Stimulated activated CD8-positive, alpha-beta memory T cell treated with anti-CD3 and anti-CD28 coated beads, Interleukin-2, amount 100 ng/mL, for 48 hours (primary cell): ENCODE results near the gene TAS2R40.
"Not testable (repeated sequence)": the region's sequence is repeated elsewhere in the genome, so short reads cannot be mapped to it uniquely, and the experiment has no call there.

Experiments used
- DNase-seq, 2 donors: peaks; one replicate each; pipeline ENCODE4 v3.0.0-alpha.2; 2020; ENCODE audit warnings: low read depth in 2 of 2

Gene TAS2R40

GRCh38 chr7:143221737-143222136, at the start of gene TAS2R40:
TAS2R40 (plus strand) TSS chr7:143222037; CDS start chr7:143222079, 42 bp downstream.
- no peak for DNase-seq

GRCh38 chr7:143172354-143172753, 49.5 kb upstream of the TAS2R40 start:
- DNase-seq = no peak

GRCh38 chr7:143176128-143176527, 45.7 kb upstream of the TAS2R40 start:
- DNase-seq = no peak

GRCh38 chr7:143177374-143178119, 44.3 kb upstream of the TAS2R40 start:
- no peak for DNase-seq

GRCh38 chr7:143180771-143181170, 41.1 kb upstream of the TAS2R40 start:
- DNase-seq = not testable (repeated sequence)

- no peak for DNase-seq
Measured at GRCh38 chr7:143181349-143181748, 40.5 kb upstream of the TAS2R40 start.

DNA sequence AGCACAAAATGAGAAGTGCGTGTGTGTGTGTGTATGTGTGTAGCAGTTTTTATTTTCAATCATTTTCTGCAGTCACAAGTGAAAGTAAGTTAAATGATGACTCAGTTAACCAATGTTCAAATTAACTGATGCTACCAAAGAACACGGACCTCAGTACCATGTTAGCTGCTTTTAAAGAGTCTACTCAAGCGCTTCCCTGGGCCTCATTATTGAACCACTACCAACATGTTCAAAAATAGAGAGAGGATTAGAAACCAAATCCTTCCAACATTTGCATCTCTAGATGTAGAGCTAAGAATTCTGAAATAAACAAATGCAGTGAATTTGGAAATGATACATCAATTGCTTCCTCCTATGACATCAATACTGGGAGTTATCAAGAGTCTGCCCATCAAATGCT, 38.8 kb upstream of the TAS2R40 start, which contains the start of gene TAS2R39:
Gene TAS2R39 (plus strand): TSS at position 396 of the 400 bp plus-strand sequence. CDS start 0 bp downstream, at position 396.
- no peak for DNase-seq

GRCh38 chr7:143185551-143185950, 36.3 kb upstream of the TAS2R40 start:
- no peak for DNase-seq

GRCh38 chr7:143188994-143189393, 32.8 kb upstream of the TAS2R40 start:
- no peak for DNase-seq

- no peak for DNase-seq
Measured at GRCh38 chr7:143193880-143194279, 28.0 kb upstream of the TAS2R40 start.

DNA sequence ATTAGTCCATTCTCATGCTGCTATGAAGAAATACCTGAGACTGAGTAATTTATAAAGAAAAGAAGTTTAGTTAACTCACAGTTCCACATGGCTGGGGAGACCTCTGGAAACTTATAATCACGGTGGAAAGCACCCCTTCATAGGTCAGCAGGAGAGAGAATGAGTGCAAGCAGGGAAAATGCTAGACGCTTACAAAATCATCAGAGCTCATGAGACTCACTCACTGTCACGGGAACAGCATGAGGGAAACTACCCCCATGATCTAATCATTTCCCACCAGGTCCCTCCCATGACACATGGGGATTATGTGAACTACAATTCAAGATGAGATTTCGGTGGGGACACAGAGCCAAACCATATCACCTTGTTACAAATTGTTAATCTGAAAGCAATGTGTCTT, 22.8 kb upstream of the TAS2R40 start:
- no peak for DNase-seq

DNA sequence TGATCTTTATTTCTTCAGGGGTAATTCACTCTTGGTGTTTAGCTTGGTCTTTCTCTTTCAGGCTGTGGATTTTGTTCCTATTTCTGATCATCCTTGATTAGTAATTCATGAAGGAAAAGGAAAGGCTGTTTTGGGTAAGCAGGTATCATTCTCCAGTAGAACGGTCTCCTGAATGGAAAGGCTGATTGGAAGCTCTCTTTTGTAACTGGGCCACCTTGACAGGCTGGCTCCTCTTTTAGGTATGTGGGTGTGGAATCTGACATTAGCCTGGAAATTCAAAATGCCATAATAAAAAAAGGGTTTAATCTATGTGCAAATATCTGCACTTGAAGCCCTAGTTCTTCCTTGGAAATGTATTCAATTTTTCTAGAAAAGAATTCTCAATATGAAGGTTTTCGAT, 19.7 kb upstream of the TAS2R40 start:
- no peak for DNase-seq

DNA sequence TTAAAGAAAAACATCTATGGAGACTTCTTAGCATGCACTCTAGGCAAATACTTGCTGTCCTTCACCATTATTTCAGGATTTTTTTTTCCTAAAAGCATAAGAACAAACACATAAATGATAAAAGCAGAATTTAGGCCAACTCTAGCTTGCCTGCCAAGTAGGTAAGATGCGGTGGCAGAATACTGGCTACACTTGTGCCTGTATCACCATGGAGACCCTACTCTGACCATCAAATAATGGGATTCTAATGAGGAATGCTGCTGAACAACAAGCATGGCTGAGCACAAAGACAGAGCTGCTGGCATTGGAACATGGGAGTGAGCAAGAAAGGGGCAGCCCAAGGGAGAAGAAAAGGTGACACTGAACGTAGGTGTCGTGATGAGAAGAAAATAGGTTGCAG, 18.5 kb upstream of the TAS2R40 start:
- no peak for DNase-seq

DNA sequence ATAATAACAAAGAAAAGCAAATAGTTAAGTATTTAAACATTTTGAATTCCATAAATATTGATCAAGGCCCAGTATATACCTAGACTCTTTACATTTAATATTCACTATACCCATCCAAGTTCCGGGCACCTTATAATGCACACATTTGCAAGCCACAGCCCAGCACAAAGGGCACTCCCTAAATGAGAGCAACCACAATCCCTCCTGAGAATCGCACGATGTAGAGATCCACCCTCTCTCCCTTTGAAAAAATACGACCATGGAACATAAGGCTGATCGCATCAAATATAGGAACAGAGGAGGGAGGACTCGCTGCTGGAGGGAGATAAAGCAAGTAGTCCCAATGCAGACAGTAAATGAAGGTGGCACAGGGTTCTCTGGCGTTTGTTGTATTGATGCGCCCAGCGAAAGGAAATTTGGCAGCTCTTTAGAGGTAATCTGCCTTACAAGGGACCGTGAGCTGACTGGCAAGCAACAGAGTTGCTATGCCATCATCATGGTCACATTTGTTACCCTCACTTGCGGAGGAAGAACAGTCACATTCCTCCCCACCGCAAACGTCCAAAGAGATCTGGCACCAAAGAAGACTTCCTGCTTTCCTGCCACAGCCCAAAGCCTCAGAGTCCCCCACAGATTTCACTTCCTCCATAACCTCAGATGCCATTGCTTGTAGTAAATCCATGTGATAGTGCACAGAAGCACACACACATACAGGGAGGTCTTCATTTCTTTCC, 16.1 kb upstream of the TAS2R40 start:
- DNase-seq = no peak

GRCh38 chr7:143210541-143210940, 11.3 kb upstream of the TAS2R40 start:
- no peak for DNase-seq

DNA sequence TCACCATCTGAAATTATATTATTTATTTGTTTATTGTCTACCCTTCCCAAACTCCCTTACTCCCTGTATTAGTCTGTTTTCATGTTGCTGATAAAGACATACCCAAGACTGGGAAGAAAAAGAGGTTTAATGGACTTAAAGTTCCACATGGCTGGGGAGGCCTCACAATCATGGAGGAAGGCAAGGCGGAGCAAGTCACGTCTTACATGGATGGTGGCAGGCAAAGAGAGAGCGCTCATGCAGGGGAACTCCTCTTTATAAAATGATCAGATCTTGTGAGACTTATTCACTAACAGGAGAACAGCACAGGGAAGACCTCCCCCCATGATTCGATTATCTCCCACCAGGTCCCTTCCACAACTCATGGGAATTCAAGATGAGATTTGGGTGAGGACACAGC, 8.4 kb upstream of the TAS2R40 start:
- DNase-seq = not testable (repeated sequence)

- DNase-seq = peak in 1 of 2 donors; percentile 15
Measured at GRCh38 chr7:143214789-143215679, 6.8 kb upstream of the TAS2R40 start.

GRCh38 chr7:143216151-143216550, 5.7 kb upstream of the TAS2R40 start:
- no peak for DNase-seq

DNA sequence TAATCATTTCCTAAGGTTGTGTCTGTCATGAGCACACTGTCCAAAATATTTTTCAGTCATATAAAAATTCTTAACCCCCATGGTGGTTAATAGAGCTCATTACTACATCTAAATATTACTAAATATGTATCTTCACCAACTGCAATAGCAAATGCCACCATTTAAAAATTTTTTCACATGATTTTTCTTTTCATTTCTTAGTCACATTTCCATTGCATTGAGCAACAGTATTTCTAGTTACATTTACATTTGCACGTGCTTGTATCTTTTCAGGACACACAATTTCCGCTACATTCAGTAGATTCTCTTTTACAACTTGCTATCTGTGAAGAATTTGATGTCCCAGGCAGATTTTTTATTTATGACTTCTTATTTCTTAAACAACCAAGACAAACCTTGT, 5.2 kb upstream of the TAS2R40 start:
- DNase-seq = no peak

DNA sequence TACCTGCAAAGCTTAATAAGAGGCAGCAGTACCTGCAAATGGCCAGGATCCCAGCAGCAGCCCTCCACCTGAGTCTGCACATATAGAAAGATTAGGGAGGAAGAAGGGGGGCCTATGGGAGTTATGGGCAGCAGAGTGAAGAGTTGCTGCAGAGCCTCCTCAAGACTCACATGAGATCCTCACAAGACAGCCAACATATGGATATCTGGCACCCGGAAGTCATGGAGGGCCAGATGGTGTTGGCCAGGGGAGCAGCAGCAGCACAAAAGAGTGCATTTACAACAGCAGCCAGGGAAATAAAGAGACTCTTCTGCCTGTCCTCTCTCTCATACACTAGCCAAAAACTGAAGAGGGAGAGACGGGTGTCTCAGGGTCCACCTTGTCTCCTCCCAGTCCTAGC, 4.0 kb upstream of the TAS2R40 start:
- no peak for DNase-seq

GRCh38 chr7:143221286-143221685, 551 bp upstream of the TAS2R40 start:
- DNase-seq = no peak

DNA sequence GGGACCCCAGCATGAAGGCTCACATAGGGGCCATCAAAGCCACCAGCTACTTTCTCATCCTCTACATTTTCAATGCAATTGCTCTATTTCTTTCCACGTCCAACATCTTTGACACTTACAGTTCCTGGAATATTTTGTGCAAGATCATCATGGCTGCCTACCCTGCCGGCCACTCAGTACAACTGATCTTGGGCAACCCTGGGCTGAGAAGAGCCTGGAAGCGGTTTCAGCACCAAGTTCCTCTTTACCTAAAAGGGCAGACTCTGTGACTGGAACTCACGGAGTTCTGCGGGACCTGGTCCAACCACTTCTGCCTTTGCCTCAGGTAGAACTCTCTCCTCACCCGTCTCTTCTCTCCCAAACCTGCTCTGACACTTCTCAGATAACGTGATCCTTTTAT, 945 bp downstream of the TAS2R40 start:
- DNase-seq = no peak
